Bronchial epithelial cell (primary cell): ENCODE results near the gene TENM4. TPM values are rescaled to one million over a fixed set of nuclear protein-coding genes. Genes with fewer than 3 reads are reported as not detected.

ENCODE experiments used
- DNase-seq: peaks from one replicate; pipeline ENCODE4 v3.0.0-alpha.2; 2010; ENCODE audit warnings: low read depth
- FAIRE-seq: peaks from 2 replicates; lab custom pipeline; 2011; peaks lifted over from hg19 to GRCh38; lab: Jason Lieb, UNC
- H3K27me3 ChIP-seq: 2 replicates; pipeline ENCODE4 v1.5.1; 2011; ENCODE audit warnings: low read length; ENCODE audit not compliant: control insufficient read depth, insufficient read depth
- H3K36me3 ChIP-seq: 2 replicates; pipeline ENCODE4 v1.5.1; 2011; ENCODE audit warnings: low read length; ENCODE audit not compliant: control insufficient read depth, insufficient read depth
- H3K4me3 ChIP-seq: 2 replicates; pipeline ENCODE4 v1.5.1; 2011; ENCODE audit warnings: mild to moderate bottlenecking, low read depth, low read length, control low read depth
- CTCF ChIP-seq: IDR thresholded peaks from 2 replicates; pipeline ENCODE4 v1.5.1; 2011; ENCODE audit warnings: mild to moderate bottlenecking, moderate library complexity, low read length, control low read depth, inconsistent platforms; ENCODE audit not compliant: insufficient read depth, severe bottlenecking
- total RNA-seq: library from RNA; depleted of rRNA; stranded (reverse); fragments of >200 nt; gene quantifications from 2 replicates; pipeline ENCODE4 v1.2.1, GENCODE V29; 2014

The TENM4 gene
- total RNA-seq, 1 donor from 2014 or later, result 6.1 TPM

- Histone ChIP-seq H3K36me3 (no peaks in the 10 kb centered on the region), H3K27me3 (no peaks in the 10 kb centered on the region), H3K4me3 (no peak overlapping the region)
- no peak for TF ChIP-seq CTCF
- FAIRE-seq (no peak), DNase-seq (no peak)
Observed at GRCh38 chr11:79110321-79110720, 330.5 kb downstream of the TENM4 start.

GRCh38 chr11:79108851-79109250, 332.0 kb downstream of the TENM4 start:
- FAIRE-seq, result no peak
- Histone ChIP-seq H3K27me3 (no peaks in the 10 kb centered on the region), H3K36me3 (no peaks in the 10 kb centered on the region), H3K4me3 (no peak overlapping the region)
- DNase-seq, result no peak
- TF ChIP-seq CTCF, result no peak

- no peak for FAIRE-seq
- TF ChIP-seq CTCF, result no peak
- Histone ChIP-seq H3K4me3 (no peak overlapping the region), H3K27me3 (no peaks in the 10 kb centered on the region), H3K36me3 (no peaks in the 10 kb centered on the region)
- DNase-seq, result no peak
Observed at GRCh38 chr11:79102840-79103239, 338.0 kb downstream of the TENM4 start.

GRCh38 chr11:79101656-79102055, 339.2 kb downstream of the TENM4 start:
- Histone ChIP-seq H3K36me3 (no peaks in the 10 kb centered on the region), H3K27me3 (no peaks in the 10 kb centered on the region), H3K4me3 (no peak overlapping the region)
- TF ChIP-seq CTCF, result no peak
- DNase-seq (no peak), FAIRE-seq (no peak)

GRCh38 chr11:79100093-79100910, 340.5 kb downstream of the TENM4 start:
- peak; percentile 73 for FAIRE-seq
- TF ChIP-seq CTCF, result peak; percentile 75
- Histone ChIP-seq H3K27me3 (no peaks in the 10 kb centered on the region), H3K4me3 (no peak overlapping the region), H3K36me3 (no peaks in the 10 kb centered on the region)
- DNase-seq, result peak; percentile 51

GRCh38 chr11:79098146-79098545, 342.7 kb downstream of the TENM4 start:
- H3K4me3 ChIP-seq, result no peak overlapping the region
- no peaks in the 10 kb centered on the region for H3K27me3 ChIP-seq
- FAIRE-seq, result no peak
- no peaks in the 10 kb centered on the region for H3K36me3 ChIP-seq
- TF ChIP-seq CTCF, result no peak
- no peak for DNase-seq
